GM18907 (cell line): Measurements from ENCODE around the gene CALN1.

Experiments used
- ATAC-seq: cut with Tn5 transposase; IDR thresholded peaks from one replicate; pipeline ENCODE4 v1.9.1; 2021; ENCODE audit warnings: mild to moderate bottlenecking, moderate library complexity; ENCODE audit not compliant: unreplicated experiment

CALN1 gene

GRCh38 chr7:72196176-72196575 lies 216.0 kb downstream of the CALN1 start:
- no peak for ATAC-seq

GRCh38 chr7:72190919-72191318 lies 221.2 kb downstream of the CALN1 start:
- no peak for ATAC-seq

- no peak for ATAC-seq
Measured at GRCh38 chr7:72190146-72190545, 222.0 kb downstream of the CALN1 start.

- no peak for ATAC-seq
Measured at GRCh38 chr7:72187179-72187578, 225.0 kb downstream of the CALN1 start.

GRCh38 chr7:72183835-72184234 lies 228.3 kb downstream of the CALN1 start:
- ATAC-seq = no peak

- ATAC-seq = no peak
Measured at GRCh38 chr7:72182036-72182435, 230.1 kb downstream of the CALN1 start.

GRCh38 chr7:72176875-72177274 lies 235.3 kb downstream of the CALN1 start:
- ATAC-seq = no peak

GRCh38 chr7:72170475-72170874 lies 241.7 kb downstream of the CALN1 start:
- ATAC-seq = no peak

- ATAC-seq = no peak
Measured at GRCh38 chr7:72163271-72163670, 248.9 kb downstream of the CALN1 start.

- ATAC-seq = no peak
Measured at GRCh38 chr7:72161534-72161933, 250.6 kb downstream of the CALN1 start.

- no peak for ATAC-seq
Measured at GRCh38 chr7:72159911-72160310, 252.2 kb downstream of the CALN1 start.

- ATAC-seq = no peak
Measured at GRCh38 chr7:72156671-72157070, 255.5 kb downstream of the CALN1 start.

GRCh38 chr7:72153132-72153512 lies 259.0 kb downstream of the CALN1 start:
- ATAC-seq = no peak

- ATAC-seq = no peak
Measured at GRCh38 chr7:72152161-72153131, 259.7 kb downstream of the CALN1 start.

GRCh38 chr7:72140566-72140965 lies 271.6 kb downstream of the CALN1 start:
- ATAC-seq = no peak

- ATAC-seq = no peak
Measured at GRCh38 chr7:72127136-72127535, 285.0 kb downstream of the CALN1 start.

GRCh38 chr7:72123913-72124312 lies 288.2 kb downstream of the CALN1 start:
- ATAC-seq = no peak

- ATAC-seq = no peak
Measured at GRCh38 chr7:72118366-72118765, 293.8 kb downstream of the CALN1 start.

GRCh38 chr7:72114129-72114528 lies 298.0 kb downstream of the CALN1 start:
- no peak for ATAC-seq

GRCh38 chr7:72112992-72113391 lies 299.1 kb downstream of the CALN1 start:
- no peak for ATAC-seq

- no peak for ATAC-seq
Measured at GRCh38 chr7:72112530-72112929, 299.6 kb downstream of the CALN1 start.

- no peak for ATAC-seq
Measured at GRCh38 chr7:72111086-72111485, 301.1 kb downstream of the CALN1 start.

GRCh38 chr7:72109566-72109965 lies 302.6 kb downstream of the CALN1 start:
- ATAC-seq = no peak
